ENCODE results near the gene LRRC27.

DNA sequence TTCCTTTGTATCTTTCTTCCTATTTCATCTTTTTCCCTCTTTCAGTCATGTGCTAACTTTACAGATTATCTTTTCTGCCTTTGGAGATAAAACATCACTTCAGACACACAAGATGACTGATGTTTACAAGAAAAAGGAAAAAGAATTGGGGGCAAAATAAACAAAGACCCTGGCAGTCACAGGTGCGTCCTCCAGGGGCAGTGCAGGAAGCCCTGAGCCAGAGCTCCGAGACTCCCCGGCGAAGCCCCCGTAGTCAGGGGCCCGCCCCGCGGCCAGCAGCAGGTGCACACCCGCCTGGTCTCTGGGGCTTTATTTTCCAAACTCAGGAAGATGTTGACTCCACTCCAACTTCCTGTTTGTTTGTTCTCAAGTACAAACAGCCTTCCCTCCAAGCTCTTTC, 34.5 kb upstream of the LRRC27 start:
- TF ChIP-seq, protein P1, sequence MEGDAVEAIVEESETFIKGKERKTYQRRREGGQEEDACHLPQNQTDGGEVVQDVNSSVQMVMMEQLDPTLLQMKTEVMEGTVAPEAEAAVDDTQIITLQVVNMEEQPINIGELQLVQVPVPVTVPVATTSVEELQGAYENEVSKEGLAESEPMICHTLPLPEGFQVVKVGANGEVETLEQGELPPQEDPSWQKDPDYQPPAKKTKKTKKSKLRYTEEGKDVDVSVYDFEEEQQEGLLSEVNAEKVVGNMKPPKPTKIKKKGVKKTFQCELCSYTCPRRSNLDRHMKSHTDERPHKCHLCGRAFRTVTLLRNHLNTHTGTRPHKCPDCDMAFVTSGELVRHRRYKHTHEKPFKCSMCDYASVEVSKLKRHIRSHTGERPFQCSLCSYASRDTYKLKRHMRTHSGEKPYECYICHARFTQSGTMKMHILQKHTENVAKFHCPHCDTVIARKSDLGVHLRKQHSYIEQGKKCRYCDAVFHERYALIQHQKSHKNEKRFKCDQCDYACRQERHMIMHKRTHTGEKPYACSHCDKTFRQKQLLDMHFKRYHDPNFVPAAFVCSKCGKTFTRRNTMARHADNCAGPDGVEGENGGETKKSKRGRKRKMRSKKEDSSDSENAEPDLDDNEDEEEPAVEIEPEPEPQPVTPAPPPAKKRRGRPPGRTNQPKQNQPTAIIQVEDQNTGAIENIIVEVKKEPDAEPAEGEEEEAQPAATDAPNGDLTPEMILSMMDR (IDR thresholded peaks at IDR 0.05) = no peak
- TF ChIP-seq POLR2A (IDR thresholded peaks at IDR 0.05) = no peak

Data from Peyer's patch (tissue), 4 donors.